Gastroesophageal sphincter (tissue), 4 donors: Measurements from ENCODE around the gene PRSS3. TPM values are rescaled to one million over a fixed set of nuclear protein-coding genes. Genes with fewer than 3 reads are reported as not detected.
"Not testable (repeated sequence)": the region's sequence is repeated elsewhere in the genome, so short reads cannot be mapped to it uniquely, and the experiment has no call there.

ENCODE experiments used
- ATAC-seq: fragments of 150-250 bp; one replicate; pipeline ENCODE4 v1.9.1; 2016; ENCODE audit warnings: mild to moderate bottlenecking, moderate library complexity
- H3K27ac ChIP-seq, 4 donors: fragments of 200-600 bp; sonication (generic) in 3 of 4; 1 replicate in 3 of 4; 2 replicates in 1 of 4; pipeline ENCODE4 v1.5.1; 2016 to 2019
- H3K27me3 ChIP-seq: fragments of 200-600 bp; sonication (generic); one replicate; pipeline ENCODE4 v1.5.1; 2019
- H3K36me3 ChIP-seq, 2 donors: fragments of 200-600 bp; sonication (generic); one replicate each; pipeline ENCODE4 v1.5.1; 2019; ENCODE audit warnings: control low read depth in 1 of 2
- H3K4me1 ChIP-seq, 3 donors: fragments of 200-600 bp; sonication (generic); 1 replicate in 2 of 3; 2 replicates in 1 of 3; pipeline ENCODE4 v1.5.1; 2016 to 2019; ENCODE audit warnings: control low read depth in 2 of 3
- H3K4me3 ChIP-seq, 2 donors: fragments of 200-600 bp; sonication (generic); one replicate each; pipeline ENCODE4 v1.5.1; 2019; ENCODE audit warnings: mild to moderate bottlenecking in 1 of 2, moderate library complexity in 1 of 2
- H3K9me3 ChIP-seq, 3 donors: fragments of 200-600 bp; sonication (generic); one replicate each; pipeline ENCODE4 v1.5.1; 2017 to 2019; ENCODE audit warnings: control low read depth in 2 of 3
- EP300 ChIP-seq: sonication (generic); formaldehyde crosslinking; IDR thresholded peaks from one replicate; pipeline ENCODE4 v1.6.1; 2017; ENCODE audit warnings: antibody characterized with exemption, mild to moderate bottlenecking
- POLR2A ChIP-seq, 2 donors: fragments of 450-650 bp; IDR thresholded peaks; one replicate each; pipeline ENCODE4 v1.6.1; 2017; ENCODE audit warnings: antibody characterized with exemption in 2 of 2, mild to moderate bottlenecking in 2 of 2, moderate library complexity in 1 of 2
- POLR2AphosphoS5 ChIP-seq: sonication (generic); formaldehyde crosslinking; IDR thresholded peaks from one replicate; pipeline ENCODE4 v1.6.1; 2017; ENCODE audit warnings: antibody characterized with exemption
- WGBS, 2 donors: methylation state at CpG; one replicate each; pipeline ENCODE4 v1.1.5; 2018; ENCODE audit warnings: low coverage in 1 of 2; 5-methylcytosine and 5-hydroxymethylcytosine counted together
- total RNA-seq, 4 donors: library from RNA; depleted of rRNA; stranded (reverse); fragments of >200 nt; gene quantifications; one replicate each; pipeline ENCODE4 v1.1.0, GENCODE V29; 2016
- TF ChIP-seq, protein P1 (sequence below), 4 experiments: fragments of 200-600 bp in 2 of 4; fragments of 450-650 bp in 2 of 4; sonication (generic) in 1 of 4; IDR thresholded peaks; one replicate each; pipeline ENCODE4 v1.5.1; 2017 to 2019; ENCODE audit warnings: antibody characterized with exemption in 4 of 4, mild to moderate bottlenecking in 2 of 4, moderate library complexity in 2 of 4

PRSS3 gene
- 1 to 10 TPM in 3 of 4 donors, not detected in 1; 1.2 to 3.6 (median 2.2) TPM for total RNA-seq

DNA sequence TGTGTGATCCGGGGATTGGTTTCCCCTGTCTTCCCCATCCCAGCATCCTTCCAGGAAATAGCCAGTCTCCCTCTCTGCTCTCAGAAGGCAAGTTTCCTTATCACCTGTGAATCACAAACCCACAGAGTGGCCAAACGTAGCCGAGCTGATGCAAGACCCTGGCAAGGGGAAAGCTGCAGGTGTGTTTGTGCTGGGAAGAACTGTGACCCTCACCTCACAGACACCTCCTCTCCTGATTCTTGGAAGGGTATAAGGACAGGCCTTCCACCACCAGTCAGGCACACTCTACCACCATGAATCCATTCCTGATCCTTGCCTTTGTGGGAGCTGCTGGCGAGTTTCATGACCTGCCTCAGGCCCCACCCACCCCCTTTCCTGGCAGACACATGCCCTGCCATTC lies at the start of gene PRSS3:
PRSS3 (plus strand) TSS at position 281 of the 400 bp plus-strand sequence; CDS start at position 294, 13 bp downstream.
- no peak for ATAC-seq
- Histone ChIP-seq H3K36me3 (no peaks in the 10 kb centered on the region), H3K9me3 (peaks cover 0 to 8% (median 0%) of the 10 kb centered on the region in 3 donors), H3K27ac (no peak within 1 kb of the TSS), H3K4me1 (no peaks in the 10 kb centered on the region), H3K27me3 (peaks cover 21% of the 10 kb centered on the region), H3K4me3 (no peak within 1 kb of the TSS)
- WGBS, 2 donors: 65 to 100% methylated on average over 1 to 4 of the region's 4 CpGs
- TF ChIP-seq POLR2A (IDR thresholded peaks at IDR 0.05) (no peak), POLR2AphosphoS5 (no peak), EP300 (no peak)
- TF ChIP-seq, protein P1, sequence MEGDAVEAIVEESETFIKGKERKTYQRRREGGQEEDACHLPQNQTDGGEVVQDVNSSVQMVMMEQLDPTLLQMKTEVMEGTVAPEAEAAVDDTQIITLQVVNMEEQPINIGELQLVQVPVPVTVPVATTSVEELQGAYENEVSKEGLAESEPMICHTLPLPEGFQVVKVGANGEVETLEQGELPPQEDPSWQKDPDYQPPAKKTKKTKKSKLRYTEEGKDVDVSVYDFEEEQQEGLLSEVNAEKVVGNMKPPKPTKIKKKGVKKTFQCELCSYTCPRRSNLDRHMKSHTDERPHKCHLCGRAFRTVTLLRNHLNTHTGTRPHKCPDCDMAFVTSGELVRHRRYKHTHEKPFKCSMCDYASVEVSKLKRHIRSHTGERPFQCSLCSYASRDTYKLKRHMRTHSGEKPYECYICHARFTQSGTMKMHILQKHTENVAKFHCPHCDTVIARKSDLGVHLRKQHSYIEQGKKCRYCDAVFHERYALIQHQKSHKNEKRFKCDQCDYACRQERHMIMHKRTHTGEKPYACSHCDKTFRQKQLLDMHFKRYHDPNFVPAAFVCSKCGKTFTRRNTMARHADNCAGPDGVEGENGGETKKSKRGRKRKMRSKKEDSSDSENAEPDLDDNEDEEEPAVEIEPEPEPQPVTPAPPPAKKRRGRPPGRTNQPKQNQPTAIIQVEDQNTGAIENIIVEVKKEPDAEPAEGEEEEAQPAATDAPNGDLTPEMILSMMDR (IDR thresholded peaks at IDR 0.05): no peak

DNA sequence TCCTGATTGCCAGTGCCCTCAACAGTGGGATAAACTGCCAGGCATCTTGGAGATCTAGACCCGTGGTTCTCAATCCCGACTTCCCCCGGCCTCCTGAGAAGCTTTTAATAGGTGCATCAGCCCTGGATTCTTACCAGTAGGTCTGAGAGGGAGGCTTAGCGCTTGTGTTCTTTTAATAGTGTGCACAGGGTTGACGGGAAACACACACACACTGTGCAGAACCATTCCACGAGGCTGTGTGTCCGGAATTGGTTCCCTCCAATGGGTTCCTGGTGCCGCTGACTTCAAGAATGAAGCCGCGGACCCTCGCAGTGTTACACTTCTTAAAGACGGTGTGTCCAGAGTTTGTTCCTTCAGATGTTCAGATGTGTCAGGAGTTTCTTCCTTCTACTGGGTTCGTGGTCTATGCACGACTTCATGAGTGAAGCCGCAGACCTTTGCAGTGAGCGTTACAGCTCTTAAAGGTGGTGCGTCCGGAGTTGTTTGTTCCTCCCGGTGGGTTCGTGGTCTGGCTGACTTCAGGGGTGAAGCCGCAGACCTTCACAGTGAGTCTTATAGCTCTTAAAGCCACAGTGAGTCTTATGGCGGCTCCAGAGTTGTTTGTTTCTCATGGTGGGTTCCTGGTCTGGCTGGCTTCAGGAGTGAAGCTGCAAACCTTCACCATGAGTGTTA lies 46.6 kb upstream of the PRSS3 start:
- TF ChIP-seq EP300 (no peak), POLR2A (IDR thresholded peaks at IDR 0.05) (no peak)
- H3K9me3 ChIP-seq: no peaks in the 10 kb centered on the region
- 96% methylated on average over 6 of the region's 22 CpGs; no CpG with 5 or more reads in 1 of the 2 donors for WGBS, 2 donors
- no peak for ATAC-seq
- no peak overlapping the region for H3K27ac ChIP-seq
- H3K4me3 ChIP-seq: no peak overlapping the region
- peaks cover 0 to 13% (median 8%) of the 10 kb centered on the region in 3 donors for H3K4me1 ChIP-seq
- H3K36me3 ChIP-seq: no peaks in the 10 kb centered on the region
- peaks cover 66% of the 10 kb centered on the region for H3K27me3 ChIP-seq

DNA sequence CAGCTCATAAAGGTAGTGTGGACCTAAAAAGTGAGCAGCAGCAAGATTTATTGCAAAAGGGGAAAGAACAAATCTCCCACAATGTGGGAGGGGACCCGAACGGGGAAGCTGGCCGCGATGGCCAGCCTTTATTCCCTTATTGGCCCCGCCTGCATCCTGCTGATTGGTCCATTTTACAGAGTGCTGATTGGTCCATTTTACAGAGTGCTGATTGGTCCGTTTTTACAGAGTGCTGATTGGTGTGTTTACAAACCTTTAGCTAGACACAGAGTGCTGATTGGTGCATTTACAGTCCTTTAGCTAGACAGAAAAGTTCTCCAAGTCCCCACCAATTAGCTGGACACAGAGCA lies 46.1 kb upstream of the PRSS3 start:
- Histone ChIP-seq H3K27me3 (peaks cover 72% of the 10 kb centered on the region), H3K4me1 (peaks cover 0 to 13% (median 8%) of the 10 kb centered on the region in 3 donors)
- H3K4me3 ChIP-seq, H3K36me3 ChIP-seq, ATAC-seq, H3K9me3 ChIP-seq, H3K27ac ChIP-seq: not testable (repeated sequence)
- 70% methylated on average over 6 of the region's 6 CpGs; no CpG with 5 or more reads in 1 of the 2 donors for WGBS, 2 donors

DNA sequence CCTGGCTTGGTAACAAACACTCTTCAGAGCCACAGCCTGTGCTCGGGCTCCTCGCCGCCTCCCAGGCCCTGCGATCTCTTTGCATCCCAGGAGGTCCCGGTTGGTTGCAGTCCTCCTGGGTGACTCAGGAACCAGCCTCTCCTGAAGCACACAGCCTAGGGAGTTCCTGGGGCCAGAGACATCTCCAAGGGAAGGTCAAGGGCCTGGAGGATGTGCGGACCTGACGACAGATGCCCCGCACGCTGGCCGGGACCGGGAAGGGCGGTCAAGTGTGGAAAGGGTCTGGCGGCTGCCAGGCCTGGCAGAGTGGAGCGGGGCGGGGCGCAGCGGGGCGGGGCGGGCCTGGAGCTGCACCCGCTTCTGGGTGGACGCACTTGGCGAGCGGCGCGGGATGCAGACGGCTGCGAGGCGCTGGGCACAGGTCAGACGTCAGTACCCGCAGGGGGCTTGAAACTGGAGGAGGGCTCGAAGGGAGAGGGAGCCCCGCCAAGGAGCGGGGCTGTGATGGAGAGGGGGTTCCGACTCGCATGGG lies 45.0 kb upstream of the PRSS3 start:
- H3K4me3 ChIP-seq: peak overlapping the region in 1 of 2 donors; percentile 23
- ATAC-seq: peak; percentile 31
- TF ChIP-seq EP300 (no peak), POLR2AphosphoS5 (no peak), POLR2A (IDR thresholded peaks at IDR 0.05) (no peak)
- TF ChIP-seq, protein P1 (IDR thresholded peaks at IDR 0.05): no peak
- H3K36me3 ChIP-seq: no peaks in the 10 kb centered on the region
- H3K27me3 ChIP-seq: peaks cover 83% of the 10 kb centered on the region
- WGBS, 2 donors: 0% methylated on average over 2 of the region's 35 CpGs; no CpG with 5 or more reads in 1 of the 2 donors
- peaks cover 0 to 13% (median 8%) of the 10 kb centered on the region in 3 donors for H3K4me1 ChIP-seq
- H3K9me3 ChIP-seq: no peaks in the 10 kb centered on the region
- no peak overlapping the region for H3K27ac ChIP-seq

DNA sequence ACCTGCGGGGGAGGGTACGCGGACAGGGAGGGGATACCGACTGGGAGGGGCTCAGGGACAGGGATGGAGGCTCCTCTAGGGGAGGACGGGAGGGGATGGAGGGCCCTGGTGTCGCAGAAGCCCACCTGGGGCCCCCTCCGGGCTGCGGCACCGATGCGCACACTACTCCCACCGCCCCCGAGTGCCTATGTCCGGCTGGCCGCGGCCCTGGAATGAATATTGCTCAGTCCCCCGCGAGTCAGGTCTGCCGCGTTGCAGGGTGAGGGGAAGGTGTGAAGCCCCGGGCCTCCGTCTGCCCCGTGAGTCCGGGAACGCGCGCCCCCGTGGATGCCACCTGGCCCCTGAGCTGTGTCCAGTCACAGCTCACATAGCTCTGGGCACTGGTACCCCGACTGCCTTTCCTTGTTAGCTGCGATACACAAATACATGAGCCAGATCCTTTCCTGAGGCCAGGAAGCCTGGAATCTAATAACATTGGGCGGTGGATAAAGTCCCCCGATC lies 44.5 kb upstream of the PRSS3 start:
- Histone ChIP-seq H3K27me3 (peaks cover 88% of the 10 kb centered on the region), H3K27ac (no peak overlapping the region), H3K9me3 (no peaks in the 10 kb centered on the region), H3K4me1 (peaks cover 0 to 13% (median 8%) of the 10 kb centered on the region in 3 donors), H3K36me3 (no peaks in the 10 kb centered on the region), H3K4me3 (peak overlapping the region in 1 of 2 donors; percentile 23)
- TF ChIP-seq, protein P1 (IDR thresholded peaks at IDR 0.05): no peak
- TF ChIP-seq POLR2A (IDR thresholded peaks at IDR 0.05) (no peak), EP300 (no peak), POLR2AphosphoS5 (no peak)
- WGBS, 2 donors: 0% methylated on average over 2 to 4 of the region's 31 CpGs
- ATAC-seq: no peak
